ENCODE results near the gene ITK. TPM values are rescaled to one million over a fixed set of nuclear protein-coding genes. Genes with fewer than 3 reads are reported as not detected.

Gene ITK
- total and polyA plus RNA-seq, 2 of the 8 experiments (the other 6 are each of a cell fraction or from before 2014, with no cell fraction given) = 0.05 TPM; not detected in 1

DNA sequence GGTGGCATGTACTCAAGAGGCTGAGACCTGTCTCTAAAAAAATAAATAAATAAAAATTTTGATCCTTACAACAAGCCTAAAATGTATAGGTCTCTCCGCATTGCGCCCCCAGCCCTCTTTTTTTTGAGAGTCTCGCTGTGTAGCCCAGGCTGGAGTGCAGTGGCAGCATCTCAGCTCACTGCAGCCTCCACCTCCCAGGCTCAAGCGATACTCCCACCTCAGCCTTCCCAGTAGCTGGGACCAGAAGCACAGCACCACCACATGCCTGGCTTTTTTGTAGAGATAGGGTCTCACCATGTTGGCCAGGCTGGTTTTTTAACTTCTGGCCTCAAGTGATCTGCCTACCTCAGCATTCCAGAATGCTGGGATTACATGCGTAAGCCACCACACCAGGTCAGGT, 12.4 kb upstream of the ITK start:
- H3K23ac ChIP-seq (ENCODE audit: insufficient read length) = no peak overlapping the region
- TF ChIP-seq SUZ12 (IDR thresholded peaks at IDR 0.05; ENCODE audit: low read length) (no peak), TAF1 (IDR thresholded peaks at IDR 0.05; ENCODE audit: low read depth, low read length) (no peak), RBBP5 (IDR thresholded peaks at IDR 0.05; ENCODE audit: borderline replicate concordance, low read depth, low read length) (no peak), RXRA (IDR thresholded peaks at IDR 0.05; ENCODE audit: insufficient read depth, low read depth, low read length) (no peak), BCL11A (IDR thresholded peaks at IDR 0.05; ENCODE audit: low read depth in 2 of 2, low read length in 2 of 2) (no peak), NANOG (IDR thresholded peaks at IDR 0.05; ENCODE audit: insufficient read depth, low read depth, low read length, poor library complexity, severe bottlenecking) (no peak), CHD1 (IDR thresholded peaks at IDR 0.05; ENCODE audit: low read depth, low read length) (no peak), BRCA1 (IDR thresholded peaks at IDR 0.05; ENCODE audit: low read depth, low read length) (no peak), MAFK (IDR thresholded peaks at IDR 0.05; ENCODE audit: low read depth, low read length) (no peak), CHD2 (IDR thresholded peaks at IDR 0.05; ENCODE audit: low read length) (no peak), POLR2AphosphoS5 (IDR thresholded peaks at IDR 0.05; ENCODE audit: low read depth, low read length) (no peak), RNF2 (IDR thresholded peaks at IDR 0.05; ENCODE audit: borderline replicate concordance, low read depth, low read length, missing control alignments, poor library complexity, severe bottlenecking) (no peak)
- H3K4me3 ChIP-seq (ENCODE audit: extremely low read depth in 1 of 4, insufficient read depth in 2 of 4, low read depth in 3 of 4, low read length in 4 of 4) = no peak overlapping the region
- no peak overlapping the region for H3K4me2 ChIP-seq (ENCODE audit: insufficient read depth in 1 of 2, low read depth in 2 of 2, low read length in 2 of 2)
- no peak overlapping the region for H3K56ac ChIP-seq (replicated peaks; ENCODE audit: insufficient read length, low read depth, low read length)
- no peak overlapping the region for H2AK5ac ChIP-seq (ENCODE audit: low read depth, low read length)
- no peak overlapping the region for H3K14ac ChIP-seq (ENCODE audit: insufficient read length)
- no peak for DNase-seq (ENCODE audit: low read depth in 1 of 2, low spot score in 2 of 2)
- no peaks in the 10 kb centered on the region for H3K27me3 ChIP-seq (replicated peaks in 1 of 4; ENCODE audit: control insufficient read depth in 3 of 4, extremely low read depth in 1 of 4, insufficient read depth in 3 of 4, low read length in 3 of 4)
- H3K9ac ChIP-seq (replicated peaks in 1 of 4; ENCODE audit: extremely low read depth in 1 of 4, low read depth in 3 of 4, low read length in 3 of 4) = no peak overlapping the region
- no peak overlapping the region for H2BK20ac ChIP-seq (ENCODE audit: low read length)
- H4K8ac ChIP-seq (ENCODE audit: extremely low read depth, insufficient read depth, low read length) = no peak overlapping the region
- H4K20me1 ChIP-seq (replicated peaks in 1 of 2; ENCODE audit: control insufficient read depth in 1 of 2, insufficient read depth in 2 of 2, low read length in 2 of 2) = no peaks in the 10 kb centered on the region
- H2BK12ac ChIP-seq (ENCODE audit: low read depth, low read length) = no peak overlapping the region
- no peaks in the 10 kb centered on the region for H3K9me3 ChIP-seq (ENCODE audit: insufficient read depth in 2 of 2, low read depth in 1 of 2, low read length in 1 of 2)
- no peaks in the 10 kb centered on the region for H3K4me1 ChIP-seq (replicated peaks in 1 of 4; ENCODE audit: control insufficient read depth in 3 of 4, insufficient read depth in 4 of 4, low read length in 3 of 4)
- ChIA-PET CTCF (ENCODE audit: partially characterized antibody) (interaction anchor here (0.6 to 2.1 kb wide), 2 partner anchors 19 to 20 kb away, joined by 3 to 9 read pairs; no protein-coding TSS in a partner anchor), POLR2A (ENCODE audit: partially characterized antibody) (no interaction called here)
- no peak overlapping the region for H2AFZ ChIP-seq (ENCODE audit: low read length)
- no peak overlapping the region for H4K91ac ChIP-seq (replicated peaks; ENCODE audit: insufficient read length, low read length)
- no peaks in the 10 kb centered on the region for H3K36me3 ChIP-seq (ENCODE audit: control insufficient read depth in 2 of 4, insufficient read depth in 4 of 4, low read length in 3 of 4)
- H3K18ac ChIP-seq (ENCODE audit: extremely low read depth, low read length) = no peak overlapping the region
- FAIRE-seq = no peak
- 77% methylated on average over 4 of the region's 5 CpGs; no CpG with 5 or more reads in 1 of the 2 experiments for WGBS, 2 experiments (ENCODE audit: extremely low coverage in 1 of 2, insufficient coverage in 1 of 2, insufficient read length in 1 of 2, insufficient replicate concordance in 2 of 2, low coverage in 1 of 2, low lambda C conversion rate in 2 of 2, missing lambda C conversion rate in 1 of 2)
- H3K79me2 ChIP-seq (ENCODE audit: control insufficient read depth in 1 of 2, insufficient read depth in 2 of 2, low read length in 2 of 2) = no peaks in the 10 kb centered on the region
- no peak overlapping the region for H3K4ac ChIP-seq (replicated peaks; ENCODE audit: insufficient read length, low read depth, low read length)
- no peak overlapping the region for H2BK15ac ChIP-seq (ENCODE audit: low read length)
- H4K5ac ChIP-seq (ENCODE audit: insufficient read length, low read depth, low read length) = no peak overlapping the region
- H2BK5ac ChIP-seq (ENCODE audit: low read depth, low read length) = no peak overlapping the region
- H3K27ac ChIP-seq (ENCODE audit: low read depth, low read length) = no peak overlapping the region
- H3K79me1 ChIP-seq (ENCODE audit: low read depth, low read length) = no peaks in the 10 kb centered on the region
- no peaks in the 10 kb centered on the region; the same call in 1 of the 2 replicates for H3K23me2 ChIP-seq (ENCODE audit: low read depth, low read length)
- no peak overlapping the region for H2BK120ac ChIP-seq (replicated peaks; ENCODE audit: low read depth, low read length)

All from H1 (cell line).